MM.1S (cell line): ENCODE measurements around the gene CSGALNACT2.
"Not testable (repeated sequence)": the region's sequence is repeated elsewhere in the genome, so short reads cannot be mapped to it uniquely, and the experiment has no call there.

ENCODE experiments used
- DNase-seq: peaks from one replicate; pipeline ENCODE4 v3.0.0-alpha.2; 2015
- H2AFZ ChIP-seq: fragments of 300-600 bp; sonication (generic); 2 replicates; pipeline ENCODE4 v1.6.0; 2016; ENCODE audit warnings: antibody characterized with exemption, low read length
- H3F3A ChIP-seq: fragments of 300-600 bp; sonication (generic); 2 replicates; pipeline ENCODE4 v1.6.1; 2016; ENCODE audit warnings: mild to moderate bottlenecking, antibody characterized with exemption, low read length, moderate library complexity, mixed read lengths; ENCODE audit not compliant: insufficient read depth
- H3K27ac ChIP-seq: fragments of 300-600 bp; sonication (generic); 2 replicates; pipeline ENCODE4 v1.5.1; 2016; ENCODE audit warnings: mild to moderate bottlenecking, low read length
- H3K27me3 ChIP-seq: fragments of 300-600 bp; sonication (generic); replicated peaks from 2 replicates; pipeline ENCODE4 v1.6.0; 2016; ENCODE audit warnings: low read length; ENCODE audit not compliant: insufficient read depth
- H3K36me3 ChIP-seq: fragments of 300-600 bp; sonication (generic); replicated peaks from 2 replicates; pipeline ENCODE4 v1.6.1; 2016; ENCODE audit warnings: mild to moderate bottlenecking, low read length, mixed read lengths; ENCODE audit not compliant: insufficient read depth
- H3K4me1 ChIP-seq: fragments of 300-600 bp; sonication (generic); 2 replicates; pipeline ENCODE4 v1.6.1; 2016; ENCODE audit warnings: low read length, mixed read lengths
- H3K4me2 ChIP-seq: fragments of 300-600 bp; sonication (generic); 2 replicates; pipeline ENCODE4 v1.6.0; 2016; ENCODE audit warnings: low read depth, low read length
- H3K4me3 ChIP-seq: fragments of 300-600 bp; sonication (generic); 2 replicates; pipeline ENCODE4 v1.5.1; 2016; ENCODE audit warnings: low read length, mixed read lengths
- H3K79me2 ChIP-seq: fragments of 300-600 bp; sonication (generic); 2 replicates; pipeline ENCODE4 v1.6.1; 2016; ENCODE audit warnings: mixed run types, low read length, mixed read lengths
- H3K9ac ChIP-seq: fragments of 300-600 bp; sonication (generic); 2 replicates; pipeline ENCODE4 v1.6.1; 2016; ENCODE audit warnings: low read length, mixed read lengths
- H3K9me2 ChIP-seq: fragments of 300-600 bp; sonication (generic); replicated peaks from 2 replicates; pipeline ENCODE4 v1.6.1; 2016; ENCODE audit warnings: mild to moderate bottlenecking, low read length, mixed read lengths; ENCODE audit not compliant: insufficient read depth
- H3K9me3 ChIP-seq: fragments of 300-600 bp; sonication (generic); replicated peaks from 2 replicates; pipeline ENCODE4 v1.6.1; 2016; ENCODE audit warnings: mild to moderate bottlenecking, low read length, mixed read lengths; ENCODE audit not compliant: insufficient read depth
- H4K20me1 ChIP-seq: fragments of 300-600 bp; sonication (generic); 2 replicates; pipeline ENCODE4 v1.6.1; 2016; ENCODE audit warnings: mild to moderate bottlenecking, low read length, moderate library complexity, mixed read lengths; ENCODE audit not compliant: insufficient read depth
- EZH2 ChIP-seq: fragments of 300-600 bp; sonication (generic); optimal IDR thresholded peaks from 2 replicates; pipeline ENCODE3; 2017; ENCODE audit warnings: low read depth, mild to moderate bottlenecking, antibody characterized with exemption, low read length, mixed read lengths
- EZH2phosphoT487 ChIP-seq: fragments of 300-600 bp; sonication (generic); IDR thresholded peaks from 2 replicates; pipeline ENCODE4 v1.6.1; 2018; ENCODE audit warnings: antibody characterized with exemption, low read length
- TF ChIP-seq, protein P1 (sequence below): fragments of 300-600 bp; sonication (generic); IDR thresholded peaks from 2 replicates; pipeline ENCODE4 v1.5.1; 2016; ENCODE audit warnings: antibody characterized with exemption, low read length, mixed read lengths

The CSGALNACT2 gene

DNA sequence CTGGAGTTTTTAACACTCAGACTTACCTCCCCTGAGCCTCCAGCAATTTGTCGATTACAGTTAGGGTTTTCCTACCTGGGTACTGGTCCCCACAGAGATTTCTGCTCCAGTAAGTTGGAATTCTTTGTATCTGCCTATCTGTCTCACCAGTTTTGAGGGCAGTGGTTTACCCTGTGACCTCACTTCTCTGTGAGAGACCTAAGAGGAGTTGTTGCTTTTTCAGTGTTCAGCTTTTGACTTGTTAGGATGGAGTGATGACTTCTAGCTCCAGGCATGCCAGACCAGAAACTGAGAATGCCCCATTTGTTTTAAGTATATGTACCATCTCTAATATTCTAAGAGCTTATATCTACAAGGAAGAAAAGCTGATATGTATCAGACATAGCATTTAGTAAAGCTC is 42.9 kb downstream of the CSGALNACT2 start:
- no peak overlapping the region for H3K27ac ChIP-seq
- H3K4me1 ChIP-seq, result no peaks in the 10 kb centered on the region
- peaks cover 4% of the 10 kb centered on the region; the same call in 1 of the 2 replicates for H3K36me3 ChIP-seq
- no peak overlapping the region for H2AFZ ChIP-seq
- H3K4me3 ChIP-seq, result no peak overlapping the region
- DNase-seq, result no peak
- no peak overlapping the region for H3K9ac ChIP-seq
- TF ChIP-seq EZH2 (no peak), EZH2phosphoT487 (no peak)
- TF ChIP-seq, protein P1, sequence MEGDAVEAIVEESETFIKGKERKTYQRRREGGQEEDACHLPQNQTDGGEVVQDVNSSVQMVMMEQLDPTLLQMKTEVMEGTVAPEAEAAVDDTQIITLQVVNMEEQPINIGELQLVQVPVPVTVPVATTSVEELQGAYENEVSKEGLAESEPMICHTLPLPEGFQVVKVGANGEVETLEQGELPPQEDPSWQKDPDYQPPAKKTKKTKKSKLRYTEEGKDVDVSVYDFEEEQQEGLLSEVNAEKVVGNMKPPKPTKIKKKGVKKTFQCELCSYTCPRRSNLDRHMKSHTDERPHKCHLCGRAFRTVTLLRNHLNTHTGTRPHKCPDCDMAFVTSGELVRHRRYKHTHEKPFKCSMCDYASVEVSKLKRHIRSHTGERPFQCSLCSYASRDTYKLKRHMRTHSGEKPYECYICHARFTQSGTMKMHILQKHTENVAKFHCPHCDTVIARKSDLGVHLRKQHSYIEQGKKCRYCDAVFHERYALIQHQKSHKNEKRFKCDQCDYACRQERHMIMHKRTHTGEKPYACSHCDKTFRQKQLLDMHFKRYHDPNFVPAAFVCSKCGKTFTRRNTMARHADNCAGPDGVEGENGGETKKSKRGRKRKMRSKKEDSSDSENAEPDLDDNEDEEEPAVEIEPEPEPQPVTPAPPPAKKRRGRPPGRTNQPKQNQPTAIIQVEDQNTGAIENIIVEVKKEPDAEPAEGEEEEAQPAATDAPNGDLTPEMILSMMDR, result no peak
- no peaks in the 10 kb centered on the region for H3K79me2 ChIP-seq
- H4K20me1 ChIP-seq, result no peaks in the 10 kb centered on the region
- H3K4me2 ChIP-seq, result no peak overlapping the region
- no peaks in the 10 kb centered on the region for H3K27me3 ChIP-seq
- no peaks in the 10 kb centered on the region for H3K9me3 ChIP-seq
- no peaks in the 10 kb centered on the region for H3F3A ChIP-seq
- H3K9me2 ChIP-seq, result no peaks in the 10 kb centered on the region

DNA sequence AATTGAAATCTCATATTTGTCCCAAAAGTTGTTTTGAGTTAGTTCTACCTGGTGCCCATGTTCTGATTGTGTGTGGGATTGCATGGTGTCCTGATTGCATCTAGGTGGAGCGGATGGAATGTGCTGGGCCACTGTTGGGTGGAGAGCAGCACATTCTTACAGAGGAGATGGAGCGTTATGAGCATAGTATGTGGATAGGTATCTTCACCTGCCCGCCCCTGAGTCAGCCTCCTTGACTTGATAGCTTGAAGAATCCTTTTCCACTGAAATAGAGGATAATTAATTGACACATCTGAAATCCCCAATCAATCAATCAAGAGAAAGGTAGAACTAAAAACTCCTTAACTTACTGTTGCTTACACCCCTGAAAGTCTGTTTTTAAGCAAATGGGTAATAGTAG is 45.5 kb downstream of the CSGALNACT2 start:
- H4K20me1 ChIP-seq, H3K27ac ChIP-seq, H3K79me2 ChIP-seq, H3K4me3 ChIP-seq, H3K36me3 ChIP-seq, H3F3A ChIP-seq, H3K4me2 ChIP-seq, H3K9me3 ChIP-seq, H3K4me1 ChIP-seq, H3K27me3 ChIP-seq, H2AFZ ChIP-seq, DNase-seq, H3K9ac ChIP-seq, H3K9me2 ChIP-seq: not testable (repeated sequence)

DNA sequence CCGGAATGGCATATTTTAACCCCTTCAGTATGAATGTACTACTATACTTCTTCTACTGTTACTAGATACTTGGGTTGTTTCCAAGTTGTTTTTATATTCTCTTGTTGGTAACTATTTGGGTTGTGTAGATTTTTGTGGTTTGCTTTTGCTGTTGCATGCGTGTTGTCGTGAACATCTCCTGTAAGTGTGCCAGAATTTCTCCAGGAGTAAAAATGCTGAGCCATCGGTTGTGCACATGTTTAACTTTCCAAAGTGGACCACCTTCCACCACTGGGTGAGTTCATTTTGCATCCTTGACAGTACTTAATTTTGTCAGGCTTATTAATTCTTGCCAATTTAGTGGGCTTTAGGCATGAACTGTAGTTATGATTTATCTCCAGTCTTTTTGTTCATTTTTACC is 47.9 kb downstream of the CSGALNACT2 start:
- Histone ChIP-seq H3F3A (no peaks in the 10 kb centered on the region), H3K79me2 (no peaks in the 10 kb centered on the region), H3K27ac (no peak overlapping the region), H3K4me1 (no peaks in the 10 kb centered on the region), H2AFZ (no peak overlapping the region), H3K27me3 (no peaks in the 10 kb centered on the region), H3K4me3 (no peak overlapping the region), H3K9me3 (no peaks in the 10 kb centered on the region), H3K9ac (no peak overlapping the region), H4K20me1 (no peaks in the 10 kb centered on the region), H3K36me3 (no peaks in the 10 kb centered on the region; the same call in 1 of the 2 replicates), H3K4me2 (no peak overlapping the region), H3K9me2 (no peaks in the 10 kb centered on the region)
- TF ChIP-seq, protein P1, result no peak
- no peak for TF ChIP-seq EZH2phosphoT487
- TF ChIP-seq EZH2, result no peak
- no peak for DNase-seq

DNA sequence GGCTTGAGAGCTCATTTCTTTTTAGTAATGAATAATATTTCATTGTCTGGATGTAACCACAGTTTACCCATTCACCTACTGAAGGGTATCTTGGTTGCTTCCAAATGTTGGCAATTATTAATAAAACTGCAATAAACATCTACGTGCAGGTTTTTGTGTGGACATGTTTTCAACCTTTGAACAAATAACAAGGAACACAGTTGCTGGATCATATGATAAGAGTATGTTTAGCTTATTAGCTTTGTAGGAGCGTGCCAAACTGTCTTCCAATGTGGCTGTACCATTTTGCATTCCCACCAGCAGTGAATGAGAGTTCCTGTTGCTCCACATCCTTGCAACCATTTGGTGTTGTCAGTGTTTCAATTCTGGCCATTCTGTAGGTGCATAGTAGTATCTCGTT is 49.0 kb downstream of the CSGALNACT2 start:
- no peak overlapping the region for H2AFZ ChIP-seq
- no peaks in the 10 kb centered on the region for H3F3A ChIP-seq
- no peaks in the 10 kb centered on the region for H4K20me1 ChIP-seq
- H3K79me2 ChIP-seq, result no peaks in the 10 kb centered on the region
- no peak for TF ChIP-seq EZH2phosphoT487
- TF ChIP-seq, protein P1, result no peak
- TF ChIP-seq EZH2, result no peak
- H3K4me1 ChIP-seq, result no peaks in the 10 kb centered on the region
- no peak overlapping the region for H3K4me3 ChIP-seq
- no peak overlapping the region for H3K4me2 ChIP-seq
- no peaks in the 10 kb centered on the region for H3K9me3 ChIP-seq
- H3K36me3 ChIP-seq, result no peaks in the 10 kb centered on the region; the same call in 1 of the 2 replicates
- no peak overlapping the region for H3K9ac ChIP-seq
- no peaks in the 10 kb centered on the region for H3K9me2 ChIP-seq
- no peaks in the 10 kb centered on the region for H3K27me3 ChIP-seq
- DNase-seq, result no peak
- no peak overlapping the region for H3K27ac ChIP-seq
